ENCODE results near the gene LRRC4C.

The LRRC4C gene

DNA sequence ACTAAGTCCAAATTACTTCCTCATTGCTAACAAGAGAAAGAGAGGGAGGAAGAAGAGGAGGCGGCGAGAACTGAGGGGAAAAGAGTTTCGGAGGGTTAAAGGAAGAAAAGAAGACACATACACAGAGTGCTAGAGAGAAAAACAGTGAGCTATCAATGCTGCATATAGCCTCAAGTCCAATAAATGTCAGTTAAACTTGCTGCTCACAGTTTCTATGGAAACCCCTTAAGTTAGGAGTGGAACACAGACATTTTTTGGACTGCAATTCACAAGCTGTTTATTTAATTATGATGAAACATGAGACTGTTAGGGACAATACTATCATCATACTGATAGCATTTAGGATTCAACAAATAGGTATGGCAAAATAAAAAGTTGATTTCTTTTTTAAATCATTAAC is 1320.4 kb downstream of the LRRC4C start:
- DNase-seq: no peak

DNA sequence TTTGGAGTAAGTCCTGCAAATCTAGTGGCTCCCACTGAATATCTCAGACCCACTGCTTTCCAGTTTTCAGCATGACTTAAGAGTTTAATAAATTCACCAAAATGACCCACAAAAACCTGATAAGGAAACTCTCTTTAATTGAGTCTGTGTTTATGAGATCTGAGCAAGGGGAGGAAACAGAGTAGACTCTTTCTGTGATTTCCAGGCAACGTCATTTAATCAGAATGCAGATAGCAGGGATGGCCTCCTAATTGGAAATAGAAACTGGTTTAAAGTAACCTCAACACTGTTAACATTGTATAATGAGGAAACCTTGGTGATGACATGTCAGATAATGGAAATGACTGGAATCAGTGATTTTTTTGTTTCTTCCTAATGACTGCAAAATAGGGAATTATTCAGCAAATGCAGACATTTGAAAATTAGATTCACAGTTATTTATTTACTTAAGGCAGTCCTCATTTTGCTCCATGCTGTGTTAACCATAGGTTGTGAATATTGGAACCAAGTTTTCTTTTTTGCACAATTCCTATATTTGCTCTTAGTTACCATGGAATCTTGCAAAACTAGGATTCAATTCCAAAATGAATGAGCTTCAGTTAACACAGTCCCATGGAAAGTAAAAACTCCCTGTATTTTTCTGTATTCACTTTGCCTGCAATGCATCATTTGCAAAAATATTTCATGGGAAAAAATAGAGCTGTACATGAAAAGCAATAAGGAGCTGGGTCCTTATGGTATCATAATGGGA is 1324.5 kb downstream of the LRRC4C start:
- no peak for DNase-seq

DNA sequence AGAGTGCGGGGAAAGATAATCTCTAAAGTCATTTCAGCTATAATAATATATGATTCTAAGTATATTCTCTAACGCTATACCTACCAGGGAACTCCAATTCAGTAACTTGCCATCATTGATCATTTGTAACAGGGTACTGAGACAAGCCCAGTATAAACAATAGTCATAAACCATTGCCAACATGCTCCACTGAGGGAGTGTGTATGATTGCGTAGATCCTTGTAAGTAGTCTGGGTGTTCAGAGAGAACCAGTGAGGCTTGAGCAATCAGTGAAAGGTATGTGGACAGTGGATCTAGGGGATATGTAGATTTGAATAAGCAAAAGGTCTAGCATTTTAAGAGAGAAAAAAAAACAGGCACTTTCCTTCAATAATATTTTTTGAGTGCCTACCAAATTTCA is 1326.0 kb downstream of the LRRC4C start:
- DNase-seq: no peak

DNA sequence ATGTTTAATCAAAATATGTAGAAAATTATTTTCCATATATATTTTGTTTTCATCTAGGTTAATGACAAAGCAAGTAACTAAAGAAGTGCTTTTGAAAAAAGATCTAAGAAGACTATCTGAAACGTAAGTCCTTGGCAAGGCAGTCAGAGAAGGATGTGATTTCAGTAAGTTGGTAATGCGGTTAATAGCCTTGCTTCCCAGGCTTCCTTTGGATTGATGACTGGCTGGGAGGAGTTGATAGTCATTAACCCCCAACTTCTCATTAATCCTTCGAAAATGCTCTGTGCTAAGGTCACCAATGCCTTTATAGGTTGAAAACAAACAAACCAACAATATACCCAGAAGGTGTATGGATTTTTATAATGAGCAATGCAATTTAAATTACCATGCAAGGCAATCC is 1326.5 kb downstream of the LRRC4C start:
- DNase-seq: no peak

DNA sequence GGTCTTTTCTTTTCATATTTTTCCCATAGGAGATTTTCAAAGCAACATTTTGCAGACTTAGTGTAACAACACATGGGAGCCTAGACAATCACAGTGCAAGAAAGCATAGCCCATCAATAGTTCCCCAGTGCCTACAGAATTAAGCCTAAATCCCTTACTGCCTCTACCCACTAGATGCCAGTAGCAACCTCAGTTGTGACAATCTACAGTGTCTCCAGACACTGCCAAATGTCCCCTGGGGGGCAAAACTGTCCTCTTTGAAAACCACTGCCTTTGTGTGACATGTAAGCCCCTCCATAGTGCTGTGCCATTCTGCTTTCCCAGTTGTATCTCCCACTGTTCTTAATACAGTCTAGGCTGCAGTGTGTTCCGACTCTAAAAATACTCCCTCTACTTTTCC is 1329.0 kb downstream of the LRRC4C start:
- DNase-seq: no peak

DNA sequence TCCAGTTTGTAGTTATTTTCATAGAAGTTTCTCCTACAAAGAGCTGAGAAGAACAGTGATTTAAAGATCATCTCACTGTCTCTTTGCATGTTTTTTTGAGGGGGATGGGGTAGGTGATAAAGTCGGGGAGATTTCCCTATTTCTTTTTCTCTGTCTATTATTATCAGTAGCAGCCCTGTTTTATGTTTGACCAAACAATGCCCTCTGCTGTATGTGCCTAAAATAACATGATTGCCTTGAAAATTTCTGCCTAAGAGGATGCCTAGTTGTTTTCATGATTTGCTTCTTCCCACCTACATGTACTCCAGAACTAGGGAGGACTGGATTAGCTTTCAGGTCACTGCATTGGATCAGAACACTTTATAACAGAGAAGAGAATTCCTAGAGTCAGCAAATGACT is 1330.2 kb downstream of the LRRC4C start:
- no peak for DNase-seq

DNA sequence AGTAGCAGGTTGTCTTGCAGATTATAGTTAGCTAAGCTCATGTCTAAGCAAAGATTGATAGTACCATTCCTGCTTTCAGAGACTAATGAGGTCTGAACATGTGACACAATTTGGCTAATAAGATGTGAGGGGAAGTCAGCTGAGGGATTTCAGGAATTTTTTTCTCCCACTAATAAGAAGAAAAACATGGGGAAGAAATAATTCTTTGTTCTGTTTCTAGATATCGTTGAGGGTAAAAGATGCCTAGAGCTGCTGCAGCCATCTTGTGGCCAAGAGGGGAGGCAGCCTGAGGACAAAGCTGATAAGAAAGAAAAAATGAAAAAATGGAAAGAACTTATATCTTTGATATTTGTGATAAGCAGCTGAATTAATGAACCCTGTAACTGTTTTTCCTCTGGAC is 1334.4 kb downstream of the LRRC4C start:
- no peak for DNase-seq

DNA sequence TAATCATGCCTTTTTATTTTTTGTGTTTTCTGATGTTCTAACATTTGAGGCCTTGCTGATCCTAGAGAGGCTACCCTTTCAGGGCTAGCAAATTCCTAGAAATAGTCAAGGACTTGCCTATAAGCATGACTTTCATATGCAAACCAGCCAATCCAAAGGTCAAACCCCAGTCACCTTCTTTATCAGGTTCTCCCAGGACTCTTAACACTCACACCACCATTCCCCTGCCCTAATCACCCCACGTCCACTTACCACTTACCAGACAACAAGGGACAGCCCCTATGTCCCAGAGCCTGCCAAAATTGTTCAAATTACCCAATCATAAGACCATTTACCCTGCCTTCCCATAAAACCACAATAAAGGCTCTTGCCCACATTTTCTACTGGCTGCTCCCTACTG is 1339.8 kb downstream of the LRRC4C start:
- no peak for DNase-seq

DNA sequence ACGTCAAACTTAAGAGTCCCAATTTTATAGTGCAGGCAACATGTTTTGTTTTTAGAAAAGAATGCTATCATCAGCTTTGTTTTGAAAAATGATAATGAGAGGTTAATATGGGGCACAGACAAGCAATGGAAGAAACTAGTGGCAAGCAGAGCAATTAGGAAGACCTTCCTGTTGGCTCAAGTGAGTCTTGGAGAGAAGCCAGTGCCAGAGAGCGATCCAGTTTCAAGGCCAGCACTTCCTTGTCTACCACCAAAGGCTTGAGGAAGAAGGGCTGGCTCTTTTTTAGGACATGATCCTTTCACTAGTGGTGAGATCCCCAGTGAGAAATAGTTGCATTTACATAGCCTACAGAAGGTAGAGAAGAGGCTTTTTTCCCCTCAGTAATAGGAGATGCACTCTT is 1340.7 kb downstream of the LRRC4C start:
- DNase-seq: no peak

DNA sequence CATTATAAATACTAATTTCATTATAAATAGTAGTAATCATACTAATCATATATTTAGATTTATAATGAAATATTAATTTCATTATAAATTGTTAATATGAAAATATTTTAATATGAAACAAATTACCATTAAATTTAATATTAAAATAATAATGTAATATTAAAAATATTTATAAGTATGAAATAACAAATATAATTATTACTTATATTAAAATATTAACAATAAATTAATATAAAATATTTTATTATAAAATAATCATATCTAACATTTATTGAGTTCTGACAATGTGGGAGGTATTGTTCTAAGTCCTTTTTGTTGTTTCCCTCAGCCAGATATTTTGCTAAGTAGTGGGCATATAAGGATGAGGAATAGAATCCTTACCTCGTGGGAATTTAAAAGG is 1341.4 kb downstream of the LRRC4C start:
- no peak for DNase-seq

DNA sequence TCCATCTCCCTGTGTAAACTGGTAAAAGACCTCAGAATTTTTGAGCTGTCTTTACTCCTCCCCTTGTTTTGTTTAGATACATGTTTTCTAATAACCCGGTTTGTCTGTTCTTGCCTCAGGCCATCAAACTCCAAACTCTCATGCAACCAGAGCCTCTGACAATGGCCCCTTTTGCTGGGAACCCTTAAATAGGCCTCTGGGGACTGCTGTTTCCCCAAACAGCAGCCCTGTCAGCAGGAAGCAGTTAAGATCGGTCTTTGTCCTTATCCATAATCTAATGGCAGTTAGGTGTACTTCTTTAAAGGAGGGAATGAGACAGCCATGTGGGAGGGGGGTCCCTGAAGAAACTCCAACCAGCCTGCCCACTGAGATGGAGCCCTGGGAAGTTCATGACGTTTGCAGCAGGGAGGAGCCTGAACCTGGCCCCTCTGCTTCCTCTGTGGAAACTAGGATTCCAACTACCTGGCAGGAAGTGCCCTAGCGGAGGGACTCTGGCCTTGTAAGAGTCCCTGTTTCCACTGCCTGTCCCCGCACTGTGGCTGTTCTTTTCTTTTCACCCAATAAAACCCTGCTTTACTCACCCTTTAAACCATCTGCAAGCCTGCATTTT is 1354.4 kb downstream of the LRRC4C start:
- DNase-seq: no peak

DNA sequence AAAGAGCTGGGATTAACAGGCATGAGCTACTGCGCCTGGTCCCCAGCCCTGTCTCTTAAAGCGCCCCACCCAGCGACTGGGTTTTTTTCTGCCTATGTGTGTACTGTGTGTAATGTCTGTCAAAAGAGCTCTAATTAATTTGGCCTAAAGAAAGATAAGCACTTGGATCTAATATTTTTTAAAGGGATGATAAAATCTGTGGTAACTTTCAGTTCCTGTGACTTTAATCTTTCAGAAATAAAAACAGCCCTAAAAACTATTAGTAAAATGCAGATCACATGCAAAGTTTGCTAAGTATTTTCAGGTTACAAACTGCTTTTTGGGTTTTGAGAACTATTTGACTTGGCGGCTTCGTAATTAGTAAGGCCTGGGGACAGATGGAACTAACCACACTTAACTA is 1358.7 kb downstream of the LRRC4C start:
- DNase-seq: no peak

DNA sequence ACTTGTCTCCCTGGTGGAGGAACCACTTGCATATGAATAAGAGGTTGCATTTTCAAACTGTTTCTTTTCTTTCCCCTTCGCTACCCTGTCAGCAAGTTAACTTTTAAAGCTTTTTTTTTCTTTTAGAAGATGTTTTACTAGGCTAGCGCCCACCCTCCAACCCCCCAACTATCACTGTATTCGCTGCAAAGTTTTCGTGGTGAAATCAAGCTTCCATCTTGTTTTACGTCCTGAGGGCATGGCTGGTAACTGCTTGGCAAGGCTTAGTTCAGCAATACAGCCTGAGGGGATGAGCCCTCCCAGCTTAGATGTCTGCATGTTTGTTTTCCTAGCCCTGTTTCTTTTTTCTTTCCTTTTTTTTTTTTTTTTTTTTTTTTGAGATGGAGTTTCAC is 1359.3 kb downstream of the LRRC4C start:
- DNase-seq: no peak

DNA sequence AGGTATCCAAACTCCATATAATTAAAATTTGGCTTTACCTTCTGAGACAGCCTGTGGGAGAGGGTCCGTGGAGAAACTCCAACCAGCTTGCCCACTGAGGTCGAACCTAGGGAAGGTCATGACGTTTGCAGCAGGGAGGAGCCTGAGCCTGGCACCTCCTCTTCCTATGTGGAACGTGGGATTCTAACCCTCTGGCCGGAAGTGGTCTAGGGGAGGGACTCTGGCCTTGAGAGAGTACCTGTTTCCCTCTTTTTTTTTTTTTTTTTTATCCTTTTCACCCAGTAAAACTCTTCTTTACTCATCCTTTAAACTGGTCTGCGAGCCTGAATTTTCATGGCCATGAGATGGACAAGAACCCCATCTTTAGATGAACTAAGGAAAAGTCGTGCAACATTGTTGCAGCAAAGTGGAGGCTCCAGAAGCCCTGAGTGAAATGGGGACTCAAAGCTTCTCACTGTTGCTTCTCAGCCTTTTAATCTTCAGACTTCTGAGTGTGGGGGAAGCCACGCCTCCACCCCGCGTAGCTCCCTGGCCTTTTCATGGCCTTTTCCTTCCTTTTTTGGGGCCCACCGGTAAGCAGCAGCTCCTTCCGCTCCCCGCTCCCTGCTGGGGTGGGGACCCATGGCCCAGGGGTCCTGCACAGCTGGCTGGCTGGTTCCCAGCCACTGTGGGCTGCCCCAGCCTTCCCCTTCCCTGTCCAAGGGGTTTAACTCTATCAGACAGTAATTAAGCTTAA is 1359.9 kb downstream of the LRRC4C start:
- DNase-seq: no peak

DNA sequence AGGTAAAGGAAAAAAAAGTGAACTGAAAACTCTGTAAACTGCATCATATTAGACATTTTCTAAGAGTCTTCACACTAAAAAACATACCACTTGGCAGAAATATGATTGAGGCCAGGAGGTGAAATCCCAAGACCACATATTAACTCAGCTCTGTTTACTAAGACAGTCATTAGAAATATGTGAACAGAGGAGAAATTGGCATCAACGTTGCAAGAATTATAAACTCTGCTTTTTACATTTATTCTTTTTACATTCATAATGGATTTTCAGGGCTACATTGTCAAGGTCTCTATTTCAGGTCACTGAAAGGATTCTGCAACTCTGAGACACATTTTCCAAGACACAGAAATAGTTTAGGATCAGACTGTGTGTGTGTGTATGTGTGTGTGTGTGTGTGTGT is 1364.0 kb downstream of the LRRC4C start:
- DNase-seq: no peak

DNA sequence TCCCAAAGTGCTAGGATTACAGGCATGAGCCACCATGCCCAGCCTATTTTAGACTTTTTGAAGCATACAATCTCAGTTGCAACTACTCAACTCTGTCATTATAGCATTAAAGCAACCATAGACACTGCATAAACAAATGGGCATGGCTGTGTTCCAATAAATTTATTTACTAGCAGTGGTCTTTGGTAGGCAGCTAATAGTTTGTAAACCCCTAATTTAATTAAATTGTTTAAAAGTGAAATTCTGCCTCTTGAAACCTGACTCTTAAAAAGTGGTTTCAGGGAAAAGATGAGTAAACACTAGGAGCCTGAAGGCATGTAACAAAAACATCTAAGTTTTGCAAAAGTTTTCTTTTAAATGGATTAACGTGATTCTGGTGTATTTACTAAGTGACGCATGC is 1364.5 kb downstream of the LRRC4C start:
- DNase-seq: no peak

DNA sequence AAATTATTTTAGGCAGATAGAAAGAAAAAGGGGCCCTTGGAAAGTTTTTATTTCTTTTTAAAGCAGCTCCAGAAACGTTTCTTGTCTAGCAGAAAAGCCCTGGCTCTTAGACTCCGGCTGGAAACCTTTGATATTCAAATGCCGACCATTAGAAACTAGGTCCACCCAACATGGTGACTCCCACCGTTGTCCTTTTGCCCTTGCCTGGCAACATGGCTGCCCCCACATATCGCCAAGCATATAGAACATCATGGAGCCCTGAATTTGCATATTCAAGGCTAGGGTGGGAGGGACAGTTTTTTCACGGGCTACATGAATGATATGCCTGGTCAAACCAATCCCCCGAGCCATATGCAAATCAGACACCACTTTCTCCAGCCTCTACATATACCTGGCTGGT is 1379.0 kb downstream of the LRRC4C start:
- no peak for DNase-seq
